HuH-7 (cell line): ENCODE measurements around the gene KCNQ1.
A peak's percentile ranks its signal among the peaks of the same experiment; 100 is the strongest.

Experiments
- DNase-seq: peaks from one replicate; pipeline ENCODE4 v3.0.0; 2011; ENCODE audit warnings: low spot score

Gene KCNQ1

GRCh38 chr11:2685566-2686359 is 241.0 kb downstream of the KCNQ1 start:
- DNase-seq, result no peak

- DNase-seq, result no peak
These were observed 241.8 kb downstream of the KCNQ1 start for GRCh38 chr11:2686360-2687222.

DNA sequence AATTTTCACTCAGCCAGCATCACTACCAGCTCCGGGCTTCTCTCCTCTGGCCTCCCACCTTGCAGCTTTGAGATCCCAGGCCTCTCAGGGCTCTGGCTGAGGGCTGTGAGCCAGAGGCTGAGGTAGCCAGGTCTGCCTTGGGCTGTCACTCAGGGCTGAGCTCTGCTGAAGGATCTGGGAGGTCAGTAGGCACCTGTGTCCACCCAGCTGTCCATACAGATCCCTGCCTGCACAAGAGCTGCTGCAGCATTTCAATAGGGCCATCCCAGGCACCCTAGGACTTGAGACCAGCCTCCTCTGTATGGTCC is 242.4 kb downstream of the KCNQ1 start:
- no peak for DNase-seq

DNA sequence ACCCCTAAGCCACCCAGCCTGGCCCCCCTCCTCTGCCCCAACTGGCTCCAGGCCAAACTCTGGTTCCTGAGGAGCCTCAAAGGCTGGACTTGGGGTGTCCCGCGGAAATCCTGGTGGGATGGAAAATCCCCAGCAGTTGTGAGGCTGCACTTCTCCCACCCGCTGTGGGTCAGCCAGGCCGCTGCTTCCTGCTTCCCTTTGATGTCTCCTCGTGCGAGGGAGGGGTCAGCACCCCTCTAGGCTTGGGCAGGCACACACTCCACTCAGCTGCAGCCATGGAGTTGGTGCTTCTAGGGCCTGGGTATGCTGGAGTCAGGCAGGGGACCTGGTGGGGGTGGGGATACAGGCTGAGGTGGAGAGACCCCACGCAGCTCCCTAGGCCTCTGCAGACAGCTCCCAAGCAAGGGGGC is 243.0 kb downstream of the KCNQ1 start:
- DNase-seq, result no peak

DNA sequence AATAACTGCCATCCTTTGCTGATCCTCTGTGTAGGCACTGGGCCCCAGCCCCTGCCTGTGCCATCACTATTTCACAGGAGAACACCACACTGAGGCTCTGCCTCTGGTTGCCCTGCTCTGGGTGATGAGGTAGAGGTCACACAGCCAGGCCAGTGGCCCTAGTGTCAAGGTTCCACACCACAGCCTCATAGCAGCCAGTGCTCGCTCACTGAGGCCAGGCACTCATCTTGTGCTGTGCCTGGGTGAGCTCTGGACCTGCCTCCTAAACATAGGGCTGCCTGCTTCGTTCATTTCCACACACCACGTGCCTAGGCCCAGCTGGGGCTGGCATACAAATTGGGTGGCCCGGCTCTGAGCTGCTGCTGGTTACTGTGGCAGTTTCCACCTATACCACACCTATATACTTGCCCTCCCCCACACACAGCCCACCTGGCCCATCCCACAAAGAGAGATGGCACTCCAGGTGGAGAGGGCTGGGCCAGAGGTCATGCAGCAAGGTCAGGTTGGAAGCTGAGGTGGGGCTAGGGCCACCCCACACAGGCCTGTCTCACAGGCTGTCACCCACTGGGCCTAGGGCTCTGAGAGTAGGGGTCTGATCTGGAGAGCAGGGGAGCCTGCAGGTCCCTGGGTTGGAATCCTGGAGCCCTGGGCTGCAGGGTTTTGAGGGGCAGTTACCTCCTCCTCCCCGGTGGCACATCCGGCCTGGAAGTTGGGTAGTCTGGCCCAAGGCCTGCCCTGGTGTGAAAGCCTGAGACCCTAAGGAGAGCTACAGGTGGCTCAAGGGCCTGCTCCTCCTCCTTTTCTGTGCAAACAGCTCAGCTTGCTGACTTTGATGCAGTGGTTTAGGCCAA is 243.8 kb downstream of the KCNQ1 start:
- DNase-seq, result no peak

- DNase-seq, result no peak
These were observed 245.1 kb downstream of the KCNQ1 start for GRCh38 chr11:2689651-2690575.

DNA sequence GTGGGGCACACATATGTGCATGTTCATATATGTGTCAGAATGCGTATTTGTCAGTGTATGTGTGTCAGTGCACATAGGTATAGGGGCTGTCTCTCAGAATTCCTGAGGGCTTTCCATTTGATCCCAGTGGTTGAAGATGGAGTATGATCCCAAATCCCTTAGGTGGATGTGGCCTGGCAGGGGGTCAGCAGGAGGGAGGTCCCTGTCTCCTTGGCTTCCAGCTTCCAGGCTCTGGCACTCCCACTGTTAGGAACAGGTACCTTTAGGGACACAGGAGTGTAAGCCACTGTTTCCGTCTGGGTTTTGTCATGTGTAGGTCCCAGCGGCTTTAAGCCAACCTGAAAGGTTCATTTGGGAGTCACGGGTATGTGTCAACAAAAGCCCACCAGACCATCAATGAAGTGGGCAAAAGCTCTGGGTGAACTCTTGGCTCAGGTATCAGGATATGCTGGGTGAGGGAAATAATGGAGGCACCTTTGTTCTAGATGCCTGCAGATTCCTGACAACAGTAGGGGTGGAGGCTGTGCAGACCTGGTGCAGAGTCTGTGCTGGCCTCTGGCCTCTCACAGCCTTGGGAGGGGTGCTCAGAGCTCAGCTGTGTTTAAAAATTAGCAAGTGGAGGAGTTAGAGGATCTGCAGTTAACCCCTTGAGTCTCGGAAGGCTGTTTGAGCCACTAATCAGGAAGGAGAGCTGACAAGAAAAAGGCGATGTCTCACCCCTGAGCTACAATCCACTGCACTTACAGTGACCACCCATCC is 246.0 kb downstream of the KCNQ1 start:
- no peak for DNase-seq

DNA sequence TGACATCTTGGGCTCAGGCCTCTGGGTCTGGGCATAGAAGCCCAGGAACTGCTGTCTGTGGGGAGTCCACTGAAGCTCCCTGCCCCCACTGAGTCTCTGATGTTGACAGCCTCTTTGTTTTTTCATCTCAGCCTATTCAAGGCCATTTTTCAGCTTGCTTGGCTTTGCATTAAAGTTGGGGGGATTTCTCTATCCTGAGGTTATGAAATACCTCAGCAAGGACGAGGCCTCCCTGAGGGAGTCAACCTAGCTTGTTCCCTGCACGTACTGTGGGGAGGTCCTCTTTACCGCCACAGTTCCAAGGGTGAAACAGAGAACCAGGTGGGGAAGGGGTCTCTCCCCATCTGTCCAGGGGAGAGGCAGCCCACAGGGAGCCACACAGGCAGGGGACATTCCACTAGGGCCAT is 246.6 kb downstream of the KCNQ1 start:
- DNase-seq, result no peak

GRCh38 chr11:2691991-2692875 is 247.4 kb downstream of the KCNQ1 start:
- peak; percentile 45 for DNase-seq

DNA sequence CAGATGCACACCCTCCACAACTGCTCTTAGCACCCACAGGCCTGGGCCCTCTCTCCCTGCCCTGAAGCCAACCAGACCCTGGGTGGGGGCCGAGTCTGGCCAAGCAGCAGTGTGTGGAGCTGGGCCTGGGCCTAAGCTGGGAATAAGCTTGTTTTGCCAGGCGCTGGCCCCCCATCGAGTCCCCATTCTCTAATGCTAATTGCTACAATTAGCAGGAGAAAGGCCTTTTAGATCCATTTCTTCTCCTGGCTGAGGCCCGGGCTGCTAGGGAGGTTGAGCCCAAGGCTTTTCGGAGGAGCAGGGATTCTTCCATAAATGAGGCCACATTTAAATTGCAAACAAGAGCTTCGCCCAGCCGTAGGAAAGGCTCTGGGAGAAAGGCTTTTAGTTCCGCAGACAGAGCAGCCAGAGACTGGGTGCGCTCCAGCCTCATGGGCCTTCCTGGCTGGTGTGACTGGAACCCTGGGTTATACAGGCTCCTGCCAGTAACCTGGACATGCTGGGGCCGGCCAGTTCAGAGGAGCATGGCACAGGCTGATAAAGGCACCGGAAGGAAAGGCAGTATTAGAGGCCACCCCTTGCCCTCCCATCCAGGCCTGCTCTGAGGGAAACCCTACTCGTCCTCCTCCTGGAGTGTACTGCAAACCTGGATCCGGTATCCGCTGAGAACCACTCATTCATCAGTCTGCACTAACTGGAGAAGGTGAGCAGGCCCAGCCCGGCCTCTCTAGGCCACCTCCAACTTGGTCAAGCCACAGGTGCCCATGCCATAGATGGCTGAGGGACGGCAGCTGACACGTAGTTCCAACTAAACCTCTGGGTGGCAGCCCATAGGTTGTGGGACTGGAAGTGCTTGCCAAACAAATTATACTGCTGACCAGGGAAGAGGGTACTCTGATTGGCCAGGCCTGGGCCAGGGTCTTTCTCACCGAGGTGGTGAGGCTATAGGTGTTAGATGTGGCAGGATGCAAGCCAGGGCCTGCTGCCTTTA is 248.8 kb downstream of the KCNQ1 start:
- no peak for DNase-seq

- no peak for DNase-seq
These were observed 249.7 kb downstream of the KCNQ1 start for GRCh38 chr11:2694495-2694894.

- no peak for DNase-seq
These were observed 250.5 kb downstream of the KCNQ1 start for GRCh38 chr11:2694995-2695939.

DNA sequence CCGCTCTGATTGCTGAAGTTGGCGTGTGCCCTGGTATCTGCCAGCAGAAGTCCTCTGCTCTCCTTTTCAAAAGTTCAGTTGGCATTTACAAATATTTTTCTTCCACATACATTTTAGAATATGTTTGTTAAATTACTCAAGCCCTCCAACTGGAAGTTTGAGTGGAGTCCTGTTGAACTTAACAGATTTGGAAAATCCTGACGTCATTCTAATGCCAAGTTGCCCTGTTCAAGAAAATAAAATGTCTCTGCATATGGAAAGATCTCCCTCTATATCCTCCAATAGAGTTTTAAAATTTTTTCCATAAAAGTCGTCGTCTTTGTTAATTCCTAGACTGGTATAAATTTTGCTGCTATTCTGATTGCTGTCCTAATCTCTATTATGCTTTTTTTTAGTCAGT is 251.6 kb downstream of the KCNQ1 start:
- no peak for DNase-seq

- no peak for DNase-seq
These were observed 253.1 kb downstream of the KCNQ1 start for GRCh38 chr11:2697866-2698265.

DNA sequence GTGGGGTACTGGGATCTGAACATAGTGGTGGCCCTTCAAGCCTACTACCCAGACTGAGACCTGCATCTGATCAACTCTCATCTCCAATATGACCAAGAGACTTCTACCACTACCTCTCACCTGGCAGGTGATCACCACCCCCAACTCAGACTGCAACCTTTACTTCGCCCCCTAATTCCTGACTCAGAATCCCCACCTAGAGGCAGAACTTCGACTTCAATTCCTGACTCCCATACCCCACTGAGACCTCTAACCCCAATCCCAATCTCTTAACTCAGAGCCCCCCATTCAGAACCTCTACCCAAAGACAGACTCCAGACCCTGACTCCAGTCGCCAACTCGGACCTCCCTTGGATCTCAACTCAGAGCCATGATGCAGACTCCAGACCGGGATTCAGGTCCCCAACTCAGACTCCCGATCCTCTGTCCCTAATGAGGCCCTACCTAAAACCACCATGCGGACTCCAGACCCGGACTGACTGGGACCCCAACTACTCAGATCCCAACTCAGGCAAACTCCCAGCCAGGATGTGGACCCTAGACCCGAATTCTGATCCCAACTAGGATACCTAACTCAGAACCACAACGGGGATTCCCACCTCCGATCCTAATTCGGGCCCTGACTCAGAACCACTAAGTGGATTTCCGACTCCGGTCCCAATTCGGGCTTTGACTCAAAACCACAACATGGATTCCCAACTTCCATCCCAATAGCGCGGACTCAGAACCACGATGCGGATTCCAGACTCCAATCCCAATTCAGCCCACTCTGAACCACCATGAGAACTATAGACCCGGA is 253.8 kb downstream of the KCNQ1 start:
- no peak for DNase-seq

DNA sequence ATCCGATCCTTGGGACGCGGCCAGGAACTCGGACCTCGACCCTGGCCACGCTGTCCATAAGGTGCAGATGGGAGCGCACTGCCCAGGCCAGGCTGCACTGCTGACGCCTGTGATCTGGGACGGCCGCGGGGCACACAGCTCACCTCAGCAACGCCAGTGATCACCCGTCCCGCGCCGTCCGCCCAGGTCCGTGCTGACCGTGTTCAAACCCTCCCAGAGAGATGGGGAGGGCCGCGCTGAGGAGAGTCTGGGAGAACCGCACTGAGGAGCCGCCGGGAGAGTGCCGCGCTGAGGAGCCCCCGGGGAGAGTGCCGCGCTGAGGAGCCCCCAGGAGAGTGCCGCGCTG is 254.3 kb downstream of the KCNQ1 start:
- no peak for DNase-seq
